ENCODE results near the gene SHISAL1. TPM values are rescaled to one million over a fixed set of nuclear protein-coding genes. Genes with fewer than 3 reads are reported as not detected.
"Not testable (repeated sequence)": the region's sequence is repeated elsewhere in the genome, so short reads cannot be mapped to it uniquely, and the experiment has no call there.

Gene SHISAL1
- total RNA-seq, 1 experiment from 2014 or later, result 1.1 TPM

- no peaks in the 10 kb centered on the region for H3F3A ChIP-seq (ENCODE audit: low read length, unreplicated experiment)
- H3K27ac ChIP-seq (ENCODE audit: low read length), result no peak overlapping the region
- H3K9me3 ChIP-seq (ENCODE audit: low read length), result no peaks in the 10 kb centered on the region
- H3K4me2 ChIP-seq (ENCODE audit: low read length), result no peak overlapping the region
- no peak overlapping the region for H3K9ac ChIP-seq (ENCODE audit: low read length)
- no peaks in the 10 kb centered on the region for H3K27me3 ChIP-seq (ENCODE audit: low read length)
- peaks cover 6% of the 10 kb centered on the region; the same call in 1 of the 2 replicates for H3K4me1 ChIP-seq (ENCODE audit: insufficient read depth, low read length)
- TF ChIP-seq CTCF (conservative IDR thresholded peaks at IDR 0.05; ENCODE audit: low read depth, low read length), result no peak
- TF ChIP-seq EZH2 (IDR thresholded peaks at IDR 0.05; ENCODE audit: low read length, unreplicated experiment), result no peak
- no peak for TF ChIP-seq EZH2phosphoT487 (IDR thresholded peaks at IDR 0.05; ENCODE audit: borderline replicate concordance, low read length)
- BruUV-seq (replicated peaks), result no TSS peak
- ATAC-seq, result no peak
- intact Hi-C loops (cut with micrococcal nuclease), result no loop called here
- no peak for DNase-seq
- H3K9me2 ChIP-seq (replicated peaks; ENCODE audit: low read length), result no peaks in the 10 kb centered on the region
- H4K20me1 ChIP-seq (ENCODE audit: low read length), result no peaks in the 10 kb centered on the region
- no peak overlapping the region for H3K4me3 ChIP-seq (ENCODE audit: low read length)
- H2AFZ ChIP-seq (ENCODE audit: low read length), result no peak overlapping the region
- H3K36me3 ChIP-seq (ENCODE audit: low read depth, low read length), result no peaks in the 10 kb centered on the region
- H3K79me2 ChIP-seq (ENCODE audit: low read length), result no peaks in the 10 kb centered on the region
- CTCF ChIA-PET, result no interaction called here
- POLR2A ChIA-PET (ENCODE audit: unreplicated experiment), result no interaction called here
Observed at GRCh38 chr22:44244265-44244822, 68.4 kb downstream of the SHISAL1 start.

- Histone ChIP-seq H3K36me3 (ENCODE audit: low read depth, low read length) (no peaks in the 10 kb centered on the region), H2AFZ (ENCODE audit: low read length) (no peak overlapping the region), H3K27me3 (ENCODE audit: low read length) (no peaks in the 10 kb centered on the region), H3K79me2 (ENCODE audit: low read length) (no peaks in the 10 kb centered on the region), H3K4me3 (ENCODE audit: low read length) (no peak overlapping the region), H4K20me1 (ENCODE audit: low read length) (no peaks in the 10 kb centered on the region), H3K9me2 (replicated peaks; ENCODE audit: low read length) (no peaks in the 10 kb centered on the region), H3K4me1 (ENCODE audit: insufficient read depth, low read length) (peaks cover 4% of the 10 kb centered on the region; the same call in 1 of the 2 replicates), H3K9me3 (ENCODE audit: low read length) (no peaks in the 10 kb centered on the region), H3K9ac (ENCODE audit: low read length) (no peak overlapping the region), H3F3A (ENCODE audit: low read length, unreplicated experiment) (no peaks in the 10 kb centered on the region), H3K4me2 (ENCODE audit: low read length) (no peak overlapping the region), H3K27ac (ENCODE audit: low read length) (no peak overlapping the region)
- no TSS peak for BruUV-seq (replicated peaks)
- intact Hi-C loops (cut with micrococcal nuclease), result no loop called here
- ATAC-seq (no peak), DNase-seq (no peak)
- ChIA-PET POLR2A (ENCODE audit: unreplicated experiment) (no interaction called here), CTCF (no interaction called here)
- TF ChIP-seq EZH2phosphoT487 (IDR thresholded peaks at IDR 0.05; ENCODE audit: borderline replicate concordance, low read length), result no peak
- TF ChIP-seq CTCF (conservative IDR thresholded peaks at IDR 0.05; ENCODE audit: low read depth, low read length), result no peak
- TF ChIP-seq EZH2 (IDR thresholded peaks at IDR 0.05; ENCODE audit: low read length, unreplicated experiment), result no peak
Observed at GRCh38 chr22:44243761-44244160, 69.0 kb downstream of the SHISAL1 start.

- intact Hi-C loops (cut with micrococcal nuclease), result no loop called here
- no peak overlapping the region for H2AFZ ChIP-seq (ENCODE audit: low read length)
- no peak overlapping the region for H3K27ac ChIP-seq (ENCODE audit: low read length)
- H3K36me3 ChIP-seq (ENCODE audit: low read depth, low read length), result no peaks in the 10 kb centered on the region
- ChIA-PET CTCF (no interaction called here), POLR2A (ENCODE audit: unreplicated experiment) (no interaction called here)
- H3K4me3 ChIP-seq (ENCODE audit: low read length), result no peak overlapping the region
- no peak overlapping the region for H3K4me2 ChIP-seq (ENCODE audit: low read length)
- no peaks in the 10 kb centered on the region for H3K9me2 ChIP-seq (replicated peaks; ENCODE audit: low read length)
- DNase-seq (no peak), ATAC-seq (no peak)
- H3K4me1 ChIP-seq (ENCODE audit: insufficient read depth, low read length), result no peaks in the 10 kb centered on the region
- H3K79me2 ChIP-seq (ENCODE audit: low read length), result no peaks in the 10 kb centered on the region
- H4K20me1 ChIP-seq (ENCODE audit: low read length), result no peaks in the 10 kb centered on the region
- no peaks in the 10 kb centered on the region for H3K9me3 ChIP-seq (ENCODE audit: low read length)
- no TSS peak for BruUV-seq (replicated peaks)
- H3K27me3 ChIP-seq (ENCODE audit: low read length), result no peaks in the 10 kb centered on the region
- no peaks in the 10 kb centered on the region for H3F3A ChIP-seq (ENCODE audit: low read length, unreplicated experiment)
- TF ChIP-seq CTCF (conservative IDR thresholded peaks at IDR 0.05; ENCODE audit: low read depth, low read length) (no peak), EZH2phosphoT487 (IDR thresholded peaks at IDR 0.05; ENCODE audit: borderline replicate concordance, low read length) (no peak), EZH2 (IDR thresholded peaks at IDR 0.05; ENCODE audit: low read length, unreplicated experiment) (no peak)
- H3K9ac ChIP-seq (ENCODE audit: low read length), result no peak overlapping the region
Observed at GRCh38 chr22:44242946-44243724, 69.6 kb downstream of the SHISAL1 start.

- POLR2A ChIA-PET (ENCODE audit: unreplicated experiment); H3K4me2 ChIP-seq (ENCODE audit: low read length); H3K4me1 ChIP-seq (ENCODE audit: insufficient read depth, low read length); H3K9me2 ChIP-seq (replicated peaks; ENCODE audit: low read length); H3K27ac ChIP-seq (ENCODE audit: low read length); H4K20me1 ChIP-seq (ENCODE audit: low read length); H3K79me2 ChIP-seq (ENCODE audit: low read length); CTCF ChIA-PET; ATAC-seq; H3K9me3 ChIP-seq (ENCODE audit: low read length); intact Hi-C loops (cut with micrococcal nuclease); H2AFZ ChIP-seq (ENCODE audit: low read length); BruUV-seq (replicated peaks); H3K4me3 ChIP-seq (ENCODE audit: low read length); DNase-seq; H3K27me3 ChIP-seq (ENCODE audit: low read length); H3F3A ChIP-seq (ENCODE audit: low read length, unreplicated experiment); H3K9ac ChIP-seq (ENCODE audit: low read length); H3K36me3 ChIP-seq (ENCODE audit: low read depth, low read length): not testable (repeated sequence)
Observed at GRCh38 chr22:44241121-44241520, 71.6 kb downstream of the SHISAL1 start.

Data from PC-3 (cell line).